HG03558 (cell line): ENCODE measurements around the gene GATAD2A.

ENCODE experiments used
- ATAC-seq: cut with Tn5 transposase; IDR thresholded peaks from one replicate; pipeline ENCODE4 v1.9.1; 2021; ENCODE audit warnings: moderate number of reproducible peaks; ENCODE audit not compliant: unreplicated experiment; ENCODE audit errors: extremely low read depth

GATAD2A gene

DNA sequence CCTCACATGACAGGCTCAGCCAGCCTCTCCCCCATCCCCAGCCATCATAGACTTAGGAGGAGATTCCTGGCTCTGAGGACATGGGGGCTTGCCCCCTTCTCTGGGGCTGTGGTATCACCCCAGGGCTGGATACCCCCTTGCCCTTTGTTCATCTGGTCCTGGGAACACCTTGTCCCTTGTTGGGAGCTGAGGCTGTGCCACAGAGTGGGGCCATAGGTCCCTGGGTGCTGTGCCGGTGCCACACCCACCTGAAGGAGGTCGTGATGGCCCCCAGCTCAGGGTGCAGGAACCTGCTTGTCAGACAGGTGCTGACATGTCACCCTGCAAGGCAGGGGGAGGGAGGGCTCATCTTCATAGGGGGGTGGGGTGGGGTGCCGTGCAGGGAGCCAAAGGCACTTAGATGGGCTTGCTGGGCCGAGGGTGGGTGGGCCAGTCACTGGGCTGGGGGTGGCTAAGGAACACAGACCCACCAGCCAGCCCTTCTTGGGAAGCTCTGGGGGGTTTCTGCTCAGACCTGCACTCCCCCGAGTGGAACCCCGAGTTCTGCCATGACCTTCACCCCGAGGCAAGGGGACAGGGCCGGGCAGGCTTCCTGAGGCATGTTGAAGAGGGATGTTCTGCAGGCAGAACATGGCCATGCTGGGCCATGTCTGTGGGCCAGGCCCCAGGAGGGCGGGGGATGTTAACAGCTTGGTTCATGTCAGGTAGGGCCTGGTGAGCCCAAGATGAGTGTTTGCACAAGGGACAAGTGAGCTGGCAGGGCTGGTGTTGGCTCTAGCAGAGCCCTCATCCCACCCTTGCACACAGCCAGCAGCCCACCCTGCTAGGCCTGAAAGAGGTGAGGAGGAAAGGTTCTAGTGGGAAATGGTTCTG is 81.8 kb downstream of the GATAD2A start:
- ATAC-seq = no peak

DNA sequence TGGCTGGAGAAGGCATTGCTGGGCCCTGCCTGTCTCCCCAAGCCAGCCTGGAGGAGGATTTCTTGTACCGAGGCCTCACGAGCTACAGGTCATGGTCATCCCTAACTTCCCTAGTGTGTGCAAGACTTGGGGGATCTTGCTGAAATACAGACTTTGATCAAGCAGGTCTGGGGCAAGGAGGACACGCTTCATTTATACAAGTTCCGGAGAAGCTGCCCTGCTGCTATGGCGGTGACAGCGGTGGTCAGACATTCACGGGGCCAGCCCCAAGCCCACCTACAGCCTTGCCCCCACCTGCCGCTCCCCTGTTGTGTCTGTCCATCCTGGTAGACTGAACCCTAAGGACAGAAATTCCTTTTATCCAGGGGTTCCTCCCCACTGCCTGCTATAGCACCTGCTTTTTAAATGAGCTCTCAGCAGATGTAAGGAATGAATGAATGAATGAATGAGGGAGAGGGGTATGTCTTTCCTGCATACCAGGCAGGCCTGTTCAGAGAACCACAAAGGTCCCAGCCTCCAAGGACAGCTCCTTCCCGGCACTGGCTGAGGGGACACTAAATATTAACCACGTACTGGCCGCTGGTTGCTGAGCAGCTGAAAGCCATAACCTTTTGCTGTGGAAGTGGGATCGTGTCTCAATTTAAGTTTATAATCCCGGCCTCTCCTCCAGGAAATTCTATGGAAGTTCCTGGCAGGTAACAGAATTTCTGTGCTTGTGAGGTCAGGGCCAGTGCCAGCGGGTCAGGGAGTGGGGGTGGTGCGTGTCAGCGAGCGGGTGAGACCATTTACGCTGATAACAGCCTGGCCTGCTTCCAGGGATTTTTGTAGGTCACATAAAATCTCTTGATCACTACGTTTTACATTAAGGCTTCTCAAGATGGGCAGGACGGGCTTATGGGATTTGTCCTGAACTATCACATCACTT is 82.7 kb downstream of the GATAD2A start:
- no peak for ATAC-seq

GRCh38 chr19:19488875-19489690 is 83.6 kb downstream of the GATAD2A start:
- ATAC-seq = peak; percentile 41

DNA sequence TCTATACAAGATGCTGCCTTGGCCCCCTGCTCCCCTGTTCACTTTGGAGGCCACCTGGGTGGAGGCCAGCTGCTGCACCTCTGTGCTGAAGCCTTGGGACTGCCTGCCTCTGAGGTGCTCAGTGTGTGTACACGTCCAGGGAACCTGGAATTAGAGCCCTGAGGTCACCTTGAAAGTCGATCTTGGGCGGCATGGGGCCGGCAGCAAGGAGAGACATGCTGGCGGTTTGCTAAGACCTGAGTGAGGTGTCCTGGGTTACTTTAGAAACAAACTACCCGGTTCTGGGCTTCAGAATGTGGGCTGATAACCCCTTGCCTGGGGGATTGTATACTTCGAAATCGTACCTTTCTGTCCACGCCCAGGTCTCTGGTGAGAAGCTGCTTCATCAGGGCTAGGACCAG is 84.3 kb downstream of the GATAD2A start:
- no peak for ATAC-seq

DNA sequence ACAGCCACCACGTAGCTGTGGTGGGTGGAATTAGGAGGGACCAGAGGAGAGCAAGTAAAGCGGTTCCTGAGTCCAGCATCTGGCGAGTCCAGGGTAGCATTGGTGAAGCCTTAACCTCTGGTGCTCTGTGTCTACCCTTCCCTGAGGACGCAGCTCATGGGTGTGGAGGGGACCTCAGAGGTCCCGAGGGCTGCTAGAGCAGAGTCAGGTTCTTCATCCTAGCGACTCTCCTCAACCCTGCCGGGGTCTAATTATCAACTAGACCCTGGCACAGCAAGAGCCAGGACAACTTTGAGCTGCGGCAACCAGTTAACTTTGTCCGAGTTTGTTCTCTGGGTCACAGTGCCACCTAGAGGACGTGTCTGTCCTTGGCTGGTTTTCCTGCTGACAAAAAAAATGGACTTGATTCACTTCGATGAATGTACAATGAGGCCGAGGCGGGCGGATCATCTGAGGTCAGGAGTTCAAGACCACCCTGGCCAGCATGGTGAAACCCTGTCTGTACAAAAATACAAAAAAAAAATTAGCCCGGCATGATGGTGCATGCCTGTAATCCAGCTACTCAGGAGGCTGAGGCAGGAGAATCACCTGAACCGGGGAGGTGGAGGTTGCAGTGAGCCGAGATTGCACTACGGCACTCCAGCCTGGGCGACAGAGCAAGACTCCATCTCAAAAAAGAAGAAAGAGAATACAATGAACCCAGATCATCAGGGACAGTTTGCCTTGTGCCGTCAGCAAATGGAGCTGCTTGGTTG is 84.9 kb downstream of the GATAD2A start:
- ATAC-seq = no peak

GRCh38 chr19:19491321-19492025 is 86.0 kb downstream of the GATAD2A start:
- ATAC-seq = no peak

DNA sequence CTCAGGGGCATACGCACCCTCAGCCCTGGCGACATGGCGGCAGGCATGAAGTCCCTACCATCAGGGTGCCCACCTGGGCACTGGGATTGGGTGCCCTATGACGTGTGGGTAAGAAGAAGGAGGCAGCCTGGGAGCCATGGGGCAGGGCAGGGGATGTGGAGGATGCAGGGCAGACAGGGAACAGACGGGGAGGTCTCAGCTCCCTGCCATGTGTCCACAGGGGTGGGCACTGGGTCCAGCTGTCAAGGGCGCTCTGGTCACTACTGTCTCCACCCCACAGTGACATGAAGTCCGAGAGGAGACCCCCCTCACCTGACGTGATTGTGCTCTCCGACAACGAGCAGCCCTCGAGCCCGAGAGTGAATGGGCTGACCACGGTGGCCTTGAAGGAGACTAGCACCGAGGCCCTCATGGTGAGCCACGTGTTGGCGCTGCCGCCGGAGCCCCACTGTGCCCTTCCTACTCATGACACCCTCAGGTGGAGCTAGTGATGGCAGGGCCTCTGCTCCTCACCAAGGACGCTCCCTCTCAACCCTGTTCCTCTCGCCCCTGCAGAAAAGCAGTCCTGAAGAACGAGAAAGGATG is 86.6 kb downstream of the GATAD2A start:
- ATAC-seq = no peak

- ATAC-seq = no peak
Measured at GRCh38 chr19:19493841-19494546, 88.5 kb downstream of the GATAD2A start.

DNA sequence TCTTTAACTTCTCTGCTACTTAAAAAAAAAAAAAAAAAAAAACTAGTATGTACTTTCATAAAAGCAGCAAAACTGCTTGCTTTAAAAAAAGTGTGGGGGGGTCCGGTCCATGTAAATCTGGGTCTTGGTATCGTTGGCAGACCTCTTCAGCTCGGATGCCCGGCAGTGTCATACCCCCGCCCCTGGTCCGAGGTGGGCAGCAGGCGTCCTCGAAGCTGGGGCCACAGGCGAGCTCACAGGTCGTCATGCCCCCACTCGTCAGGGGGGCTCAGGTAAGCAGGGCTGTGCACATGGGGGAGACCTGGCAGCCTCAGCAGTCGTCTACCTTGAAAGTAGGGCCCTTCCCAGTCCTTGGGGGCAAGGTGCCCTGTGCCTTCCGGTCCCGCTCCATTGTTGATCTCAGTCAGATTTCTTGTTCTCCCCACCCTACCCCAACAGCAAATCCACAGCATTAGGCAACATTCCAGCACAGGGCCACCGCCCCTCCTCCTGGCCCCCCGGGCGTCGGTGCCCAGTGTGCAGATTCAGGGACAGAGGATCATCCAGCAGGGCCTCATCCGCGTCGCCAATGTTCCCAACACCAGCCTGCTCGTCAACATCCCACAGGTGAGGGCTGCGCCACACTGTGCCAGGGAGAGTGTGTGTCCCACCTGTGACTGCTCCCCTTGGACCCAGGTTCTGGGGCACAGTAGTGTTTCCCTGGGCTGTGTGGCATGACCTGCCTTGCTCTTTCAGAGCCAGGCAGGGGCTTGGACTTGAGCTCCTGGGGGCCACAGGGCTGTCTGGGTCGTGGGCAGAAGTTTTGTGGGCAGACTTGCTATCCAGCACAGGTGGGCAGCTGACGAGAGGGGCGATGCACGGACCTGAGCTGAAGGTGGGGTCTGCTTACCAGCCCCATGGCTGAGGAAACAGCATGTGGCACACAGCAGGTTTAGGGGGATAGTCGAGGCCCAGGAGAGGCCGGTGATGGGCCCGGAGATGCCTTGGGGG is 90.4 kb downstream of the GATAD2A start:
- no peak for ATAC-seq

GRCh38 chr19:19498255-19498991 is 92.9 kb downstream of the GATAD2A start:
- no peak for ATAC-seq

DNA sequence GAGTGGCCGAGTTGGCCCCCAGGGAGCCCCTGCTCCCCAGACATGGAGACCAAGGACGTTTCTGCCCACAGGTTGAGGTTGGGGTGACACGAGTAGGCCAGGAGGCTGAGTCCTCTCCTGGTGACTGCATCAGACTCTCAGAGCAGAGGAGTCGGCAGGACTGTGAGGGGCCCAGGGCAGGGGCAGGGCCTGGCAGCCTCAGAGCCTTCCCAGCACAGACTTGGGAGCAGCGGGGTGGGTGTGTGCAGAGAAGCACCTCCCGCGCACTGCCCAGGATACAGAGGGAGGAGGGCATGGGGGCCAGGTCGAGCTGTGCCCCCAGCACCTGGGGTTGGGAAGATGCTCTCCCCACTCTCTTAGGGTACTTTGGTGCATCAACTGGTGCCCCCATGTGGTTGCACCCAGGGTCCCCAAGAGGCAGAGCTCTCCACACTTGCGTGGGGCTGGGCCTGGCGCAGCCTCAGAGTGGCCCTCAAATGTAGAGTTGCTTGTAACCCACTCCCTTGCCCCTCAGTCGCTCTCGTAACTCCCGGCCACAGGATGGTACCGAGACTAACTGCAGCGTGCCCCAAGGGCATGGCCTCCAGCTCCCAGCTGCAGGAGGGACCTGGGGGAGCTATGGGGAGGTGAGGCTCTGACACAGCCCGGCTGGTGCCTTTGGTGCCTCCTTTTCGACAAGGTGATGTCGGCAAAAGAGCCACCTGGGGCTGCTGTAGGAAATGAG is 94.0 kb downstream of the GATAD2A start:
- no peak for ATAC-seq

DNA sequence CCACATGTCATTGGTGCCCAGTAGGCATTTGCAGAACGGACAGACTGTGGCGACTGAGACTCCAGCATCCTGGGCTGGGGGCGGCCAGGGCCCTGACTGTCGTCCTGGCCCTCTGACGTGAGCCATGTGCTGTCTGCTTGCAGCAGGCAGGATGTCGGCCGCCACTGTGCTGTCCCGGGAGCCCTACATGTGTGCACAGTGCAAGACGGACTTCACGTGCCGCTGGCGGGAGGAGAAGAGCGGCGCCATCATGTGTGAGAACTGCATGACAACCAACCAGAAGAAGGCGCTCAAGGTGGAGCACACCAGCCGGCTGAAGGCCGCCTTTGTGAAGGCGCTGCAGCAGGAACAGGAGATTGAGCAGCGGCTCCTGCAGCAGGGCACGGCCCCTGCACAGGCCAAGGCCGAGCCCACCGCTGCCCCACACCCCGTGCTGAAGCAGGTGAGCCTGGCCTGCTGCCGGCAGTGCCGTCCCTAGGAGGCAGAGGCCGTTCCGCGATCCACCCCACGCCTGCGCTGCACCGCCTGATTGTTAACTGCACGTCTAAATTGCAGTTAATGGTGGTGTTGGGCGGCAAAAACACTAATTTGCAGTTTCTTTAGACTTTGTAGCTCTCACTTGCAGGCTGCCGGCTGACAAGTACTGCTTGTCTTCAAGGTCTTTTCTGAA is 95.6 kb downstream of the GATAD2A start:
- ATAC-seq = no peak

DNA sequence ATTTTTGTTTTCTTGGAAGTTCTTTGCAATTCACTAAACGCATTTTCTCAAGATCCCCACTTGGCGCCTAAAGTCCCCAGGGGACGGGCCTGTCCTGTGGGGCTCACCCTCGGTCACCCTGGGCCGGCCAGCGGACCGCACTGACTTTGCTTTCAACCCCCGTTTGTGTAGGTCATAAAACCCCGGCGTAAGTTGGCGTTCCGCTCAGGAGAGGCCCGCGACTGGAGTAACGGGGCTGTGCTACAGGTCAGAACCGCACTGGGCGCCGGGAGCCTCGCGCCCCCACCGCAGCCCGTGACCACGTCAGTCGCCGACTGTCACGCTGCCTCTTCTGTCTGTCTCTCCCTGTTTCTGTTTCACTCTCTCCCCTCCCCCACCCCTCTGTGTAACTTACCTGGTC is 96.3 kb downstream of the GATAD2A start:
- ATAC-seq = no peak

GRCh38 chr19:19502281-19502680 is 96.8 kb downstream of the GATAD2A start:
- ATAC-seq = no peak
